KOPT-K1 (cell line): ENCODE measurements around the gene HSF2BP.
"Not testable (repeated sequence)": the region's sequence is repeated elsewhere in the genome, so short reads cannot be mapped to it uniquely, and the experiment has no call there.

Experiments
- H3K27ac ChIP-seq: fragments of 200-600 bp; sonication (generic); 2 replicates; pipeline ENCODE4 v1.5.1; 2016; ENCODE audit warnings: antibody characterized with exemption, mild to moderate bottlenecking, low read depth, low read length; ENCODE audit not compliant: poor library complexity, severe bottlenecking
- H3K36me3 ChIP-seq: fragments of 200-600 bp; sonication (generic); 2 replicates; pipeline ENCODE4 v1.5.1; 2017; ENCODE audit warnings: antibody characterized with exemption, mild to moderate bottlenecking, low read length, moderate library complexity; ENCODE audit not compliant: insufficient read depth
- H3K9me3 ChIP-seq: fragments of 200-600 bp; sonication (generic); 2 replicates; pipeline ENCODE4 v1.5.1; 2017; ENCODE audit warnings: antibody characterized with exemption, low read length, mild to moderate bottlenecking; ENCODE audit not compliant: insufficient read depth, poor library complexity, severe bottlenecking

HSF2BP gene

DNA sequence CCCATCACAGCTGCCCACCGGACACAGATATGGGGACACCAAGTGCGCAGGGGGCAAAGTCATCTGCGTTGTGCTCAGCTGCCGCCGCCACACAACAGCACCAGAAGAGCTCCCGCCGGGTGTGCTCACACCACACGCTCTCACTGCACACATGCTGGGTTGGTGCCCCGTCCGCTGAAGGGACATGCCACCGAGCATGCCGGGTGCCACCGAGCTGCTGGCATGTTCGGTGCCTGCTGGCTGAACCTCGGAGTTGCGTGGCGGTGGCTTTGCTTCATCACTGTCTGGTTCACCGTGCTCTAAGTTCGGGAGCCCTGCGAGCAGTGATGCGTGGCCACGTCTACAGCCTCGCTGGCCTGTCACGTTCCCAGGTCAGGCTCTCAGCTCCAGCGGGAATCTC is 174.3 kb downstream of the HSF2BP start:
- not testable (repeated sequence) for H3K27ac ChIP-seq, H3K36me3 ChIP-seq, H3K9me3 ChIP-seq

- not testable (repeated sequence) for H3K27ac ChIP-seq, H3K36me3 ChIP-seq, H3K9me3 ChIP-seq
Observed at GRCh38 chr21:43479197-43479596, 180.1 kb downstream of the HSF2BP start.
